Mesenchymal stem cell (in vitro differentiated cells and primary cell): ENCODE measurements around the gene PKN2.

Experiments used
- DNase-seq: peaks from one replicate; pipeline ENCODE4 v3.0.0-alpha.2; 2013
- H2AFZ ChIP-seq: one replicate; pipeline ENCODE4 v1.6.1; 2013; ENCODE audit warnings: low read depth, mild to moderate bottlenecking, control low read depth, inconsistent platforms, low read length, moderate library complexity
- H2AK5ac ChIP-seq: 2 replicates; pipeline ENCODE4 v1.6.1; 2013; ENCODE audit warnings: low read length, moderate library complexity, mild to moderate bottlenecking, inconsistent platforms; ENCODE audit not compliant: severe bottlenecking
- H2BK120ac ChIP-seq: one replicate; pipeline ENCODE4 v1.6.1; 2013; ENCODE audit warnings: low read depth, mild to moderate bottlenecking, inconsistent platforms, low read length, moderate library complexity
- H2BK12ac ChIP-seq, 2 experiments: one replicate each; pipeline ENCODE4 v1.6.1; 2013; ENCODE audit warnings: inconsistent platforms in 2 of 2, low read length in 2 of 2, mild to moderate bottlenecking in 2 of 2, moderate library complexity in 2 of 2, control low read depth in 1 of 2
- H2BK15ac ChIP-seq: one replicate; pipeline ENCODE4 v1.6.1; 2013; ENCODE audit warnings: mild to moderate bottlenecking, low read depth, inconsistent platforms; ENCODE audit not compliant: poor library complexity, severe bottlenecking
- H2BK5ac ChIP-seq: 2 replicates; pipeline ENCODE4 v1.6.1; 2013; ENCODE audit warnings: low read depth, mild to moderate bottlenecking, low read length, control low read depth, inconsistent platforms; ENCODE audit not compliant: poor library complexity, severe bottlenecking
- H3K14ac ChIP-seq, 2 experiments: one replicate each; pipeline ENCODE4 v1.6.1; 2013; ENCODE audit warnings: inconsistent platforms in 2 of 2, low read length in 2 of 2, control low read depth in 1 of 2, mild to moderate bottlenecking in 1 of 2, moderate library complexity in 1 of 2
- H3K18ac ChIP-seq, 2 experiments: one replicate each; pipeline ENCODE4 v1.6.1; 2013; ENCODE audit warnings: inconsistent platforms in 2 of 2, low read length in 2 of 2, control low read depth in 1 of 2, low read depth in 1 of 2, mild to moderate bottlenecking in 1 of 2
- H3K23ac ChIP-seq, 2 experiments: one replicate each; pipeline ENCODE4 v1.6.1; 2013; ENCODE audit warnings: inconsistent platforms in 2 of 2, low read length in 2 of 2, mild to moderate bottlenecking in 2 of 2, moderate library complexity in 2 of 2, control low read depth in 1 of 2
- H3K27ac ChIP-seq: 2 replicates; pipeline ENCODE4 v1.5.1; 2013; ENCODE audit warnings: mild to moderate bottlenecking, moderate library complexity, low read length, control low read depth, inconsistent platforms; ENCODE audit not compliant: poor library complexity, severe bottlenecking
- H3K27me3 ChIP-seq, 2 experiments: 2 replicates each; pipeline versions ENCODE4 v1.6.1 to v1.7.0; 2013; ENCODE audit warnings: low read length in 2 of 2, mild to moderate bottlenecking in 2 of 2, moderate library complexity in 2 of 2, control low read depth in 1 of 2, inconsistent platforms in 1 of 2; ENCODE audit not compliant: control insufficient read depth in 1 of 2, insufficient read depth in 1 of 2
- H3K36me3 ChIP-seq, 2 experiments: 2 replicates each; pipeline versions ENCODE4 v1.6.1 to v1.7.0; 2013; ENCODE audit warnings: low read length in 2 of 2, control low read depth in 1 of 2, inconsistent platforms in 1 of 2, low read depth in 1 of 2, mild to moderate bottlenecking in 1 of 2; ENCODE audit not compliant: insufficient read depth in 2 of 2, control insufficient read depth in 1 of 2
- H3K4ac ChIP-seq, 2 experiments: one replicate each; pipeline ENCODE4 v1.6.1; 2013; ENCODE audit warnings: inconsistent platforms in 2 of 2, low read length in 2 of 2, mild to moderate bottlenecking in 2 of 2, moderate library complexity in 2 of 2, control low read depth in 1 of 2, low read depth in 1 of 2
- H3K4me1 ChIP-seq: 2 replicates; pipeline ENCODE4 v1.6.1; 2013; ENCODE audit warnings: low read depth, low read length, control low read depth; ENCODE audit not compliant: control insufficient read depth, insufficient read depth
- H3K4me2 ChIP-seq: 2 replicates; pipeline ENCODE4 v1.6.1; 2013; ENCODE audit warnings: low read length, mild to moderate bottlenecking, inconsistent platforms; ENCODE audit not compliant: poor library complexity, severe bottlenecking
- H3K4me3 ChIP-seq, 2 experiments: 2 replicates each; pipeline versions ENCODE4 v1.5.1 to v1.7.0; 2013; ENCODE audit warnings: low read length in 2 of 2, mild to moderate bottlenecking in 2 of 2, control low read depth in 1 of 2, low read depth in 1 of 2; ENCODE audit not compliant: insufficient read depth in 1 of 2
- H3K79me1 ChIP-seq: replicated peaks from 2 replicates; pipeline ENCODE4 v1.6.1; 2013; ENCODE audit warnings: mild to moderate bottlenecking, control low read depth, low read length, inconsistent platforms; ENCODE audit not compliant: poor library complexity, severe bottlenecking
- H3K9ac ChIP-seq: 2 replicates; pipeline ENCODE4 v1.7.0; 2013; ENCODE audit warnings: mild to moderate bottlenecking, low read length, moderate library complexity
- H3K9me3 ChIP-seq: 2 replicates; pipeline ENCODE4 v1.7.0; 2013; ENCODE audit warnings: mild to moderate bottlenecking, low read length; ENCODE audit not compliant: control insufficient read depth
- H4K8ac ChIP-seq: one replicate; pipeline ENCODE4 v1.6.1; 2013; ENCODE audit warnings: inconsistent platforms, mild to moderate bottlenecking, low read length, moderate library complexity
- H4K91ac ChIP-seq: one replicate; pipeline ENCODE4 v1.6.1; 2013; ENCODE audit warnings: mild to moderate bottlenecking, low read length, inconsistent platforms
- WGBS: methylation state at CpG from one replicate; pipeline ENCODE4 v1.1.7; 2013; ENCODE audit warnings: mixed read lengths; 5-methylcytosine and 5-hydroxymethylcytosine counted together

The PKN2 gene

GRCh38 chr1:88741413-88741812 lies 57.3 kb downstream of the PKN2 start:
- DNase-seq: peak; percentile 39
- no peak overlapping the region for H3K23ac ChIP-seq
- no CpG with 5 or more reads among the region's 2 CpGs for WGBS

DNA sequence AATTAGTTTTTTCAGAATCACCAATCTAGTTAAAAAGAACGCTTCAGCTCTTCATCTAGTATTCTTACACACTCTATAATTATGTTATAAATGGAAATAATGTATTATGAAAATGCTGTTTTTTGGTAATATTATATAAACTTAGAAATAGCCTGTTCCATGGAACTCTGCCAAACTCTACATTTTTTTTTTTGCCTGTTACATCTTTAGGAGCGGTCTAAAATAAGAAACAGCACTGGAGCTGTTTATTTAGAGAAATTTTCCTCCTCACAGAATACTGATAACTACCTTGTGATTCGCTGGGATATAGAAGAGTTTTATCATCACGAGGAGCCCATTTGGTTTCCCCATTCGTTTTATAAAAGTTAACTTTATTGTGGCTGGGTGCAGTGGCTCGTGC lies 58.5 kb downstream of the PKN2 start:
- no peak overlapping the region for H3K4me3 ChIP-seq
- H4K91ac ChIP-seq: no peak overlapping the region
- H3K27me3 ChIP-seq: no peaks in the 10 kb centered on the region
- no peak overlapping the region for H3K9ac ChIP-seq
- no peak overlapping the region for H2BK12ac ChIP-seq
- DNase-seq: no peak
- no peak overlapping the region for H3K4ac ChIP-seq
- H3K36me3 ChIP-seq: peaks cover 0 to 27% of the 10 kb centered on the region in 2 experiments
- no peak overlapping the region for H3K27ac ChIP-seq
- no peaks in the 10 kb centered on the region for H3K4me1 ChIP-seq
- no peak overlapping the region for H2AK5ac ChIP-seq
- no peak overlapping the region for H3K4me2 ChIP-seq
- WGBS: 96% methylated on average over 4 of the region's 6 CpGs
- H3K9me3 ChIP-seq: no peaks in the 10 kb centered on the region
- H2BK15ac ChIP-seq: no peak overlapping the region
- no peak overlapping the region for H3K18ac ChIP-seq
- peaks cover 8% of the 10 kb centered on the region for H3K79me1 ChIP-seq
- H2BK5ac ChIP-seq: no peak overlapping the region
- no peak overlapping the region for H2AFZ ChIP-seq
- H3K14ac ChIP-seq: no peak overlapping the region
- no peak overlapping the region for H3K23ac ChIP-seq
- no peak overlapping the region for H4K8ac ChIP-seq
- no peak overlapping the region for H2BK120ac ChIP-seq

More at GRCh38 chr1:88741413-88741812, 57.3 kb downstream of the PKN2 start:
- Histone ChIP-seq H4K8ac (no peak overlapping the region), H2BK5ac (no peak overlapping the region), H3K4me1 (peaks cover 4% of the 10 kb centered on the region), H3K79me1 (peaks cover 11% of the 10 kb centered on the region), H2BK15ac (no peak overlapping the region), H4K91ac (no peak overlapping the region), H3K36me3 (peaks cover 4 to 21% of the 10 kb centered on the region in 2 experiments), H2AK5ac (no peak overlapping the region), H3K9me3 (no peaks in the 10 kb centered on the region), H3K18ac (no peak overlapping the region), H3K27ac (no peak overlapping the region), H3K9ac (peak overlapping the region; percentile 84), H2BK12ac (no peak overlapping the region), H2AFZ (no peak overlapping the region), H3K27me3 (no peaks in the 10 kb centered on the region), H3K4me3 (peak overlapping the region in 1 of 2 experiments; percentile 10), H3K14ac (no peak overlapping the region), H2BK120ac (no peak overlapping the region), H3K4me2 (no peak overlapping the region), H3K4ac (no peak overlapping the region)

- 97% methylated on average over 3 of the region's 3 CpGs for WGBS
- Histone ChIP-seq H3K4me1 (no peaks in the 10 kb centered on the region), H3K9ac (no peak overlapping the region)
These were observed 60.1 kb downstream of the PKN2 start for GRCh38 chr1:88744142-88744541.

DNA sequence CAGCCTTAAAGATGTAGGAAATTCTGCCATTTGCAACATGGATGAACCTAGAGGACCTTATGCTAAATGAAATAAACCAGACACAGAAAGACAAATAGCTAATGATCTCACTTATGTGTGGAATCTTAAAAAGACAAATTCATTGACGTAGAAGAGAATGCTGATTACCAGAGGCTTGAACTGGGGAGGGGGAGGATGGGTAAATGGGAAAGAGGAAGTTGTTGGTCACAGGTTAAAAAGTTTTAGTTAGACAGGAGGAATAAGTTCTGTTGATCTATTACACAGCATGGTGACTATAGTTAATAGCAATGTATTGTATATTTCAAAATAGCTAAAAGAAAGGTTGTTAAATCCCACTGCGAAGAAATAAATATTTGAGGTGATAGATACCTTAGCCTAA lies 62.8 kb downstream of the PKN2 start:
- Histone ChIP-seq H3K9me3 (no peaks in the 10 kb centered on the region), H2BK12ac (no peak overlapping the region), H3K18ac (no peak overlapping the region), H3K36me3 (peaks cover 0 to 32% of the 10 kb centered on the region in 2 experiments), H3K4me1 (no peaks in the 10 kb centered on the region), H2AK5ac (no peak overlapping the region), H3K14ac (no peak overlapping the region), H3K4me3 (no peak overlapping the region), H2AFZ (no peak overlapping the region), H3K27ac (no peak overlapping the region), H2BK5ac (no peak overlapping the region), H3K23ac (no peak overlapping the region), H2BK120ac (no peak overlapping the region), H4K8ac (no peak overlapping the region), H3K4me2 (no peak overlapping the region), H3K27me3 (no peaks in the 10 kb centered on the region), H3K4ac (no peak overlapping the region), H4K91ac (no peak overlapping the region), H3K79me1 (peaks cover 12% of the 10 kb centered on the region), H3K9ac (no peak overlapping the region), H2BK15ac (no peak overlapping the region)
- WGBS: 93% methylated on average over 1 of the region's 2 CpGs
- no peak for DNase-seq

More at GRCh38 chr1:88744142-88744541, 60.1 kb downstream of the PKN2 start:
- no peak overlapping the region for H3K18ac ChIP-seq
- no peak overlapping the region for H2BK15ac ChIP-seq
- H3K27ac ChIP-seq: no peak overlapping the region
- H2BK120ac ChIP-seq: no peak overlapping the region
- H3K4me2 ChIP-seq: no peak overlapping the region
- H3K4ac ChIP-seq: no peak overlapping the region
- DNase-seq: no peak
- no peak overlapping the region for H3K23ac ChIP-seq
- peaks cover 0 to 27% of the 10 kb centered on the region in 2 experiments for H3K36me3 ChIP-seq
- H2BK12ac ChIP-seq: no peak overlapping the region
- H3K9me3 ChIP-seq: no peaks in the 10 kb centered on the region
- no peak overlapping the region for H2AFZ ChIP-seq
- H3K79me1 ChIP-seq: peaks cover 8% of the 10 kb centered on the region
- H3K14ac ChIP-seq: no peak overlapping the region
- no peak overlapping the region for H4K91ac ChIP-seq
- no peak overlapping the region for H3K4me3 ChIP-seq
- no peaks in the 10 kb centered on the region for H3K27me3 ChIP-seq
- no peak overlapping the region for H2AK5ac ChIP-seq
- no peak overlapping the region for H4K8ac ChIP-seq
- H2BK5ac ChIP-seq: no peak overlapping the region
